ENCODE data around the gene CHDH. TPM values are rescaled to one million over a fixed set of nuclear protein-coding genes. Genes with fewer than 3 reads are reported as not detected.

The CHDH gene
- total and polyA plus RNA-seq, 2 donors (not counting 1 experiment from before 2014, with no cell fraction given) = 0.03 to 0.37 TPM

- intact Hi-C loops (cut with micrococcal nuclease) = no loop called here
- Mint-ChIP-seq H3K4me1 (no peaks in the 10 kb centered on the region), H3K27me3 (peaks cover 2% of the 10 kb centered on the region), H3K4me3 (no peak overlapping the region), H3K27ac (no peak overlapping the region), H3K9me3 (ENCODE audit: insufficient read depth) (no peaks in the 10 kb centered on the region)
- no peaks in the 10 kb centered on the region for H3K79me2 ChIP-seq (ENCODE audit: control insufficient read depth, insufficient read depth, low read length)
- H3K4me2 ChIP-seq (replicated peaks; ENCODE audit: low read depth, low read length, poor library complexity, severe bottlenecking) = no peak overlapping the region
- CTCF ChIA-PET = no interaction called here
- no peaks in the 10 kb centered on the region for H3K9me3 ChIP-seq (ENCODE audit: control extremely low read depth in 1 of 3, control insufficient read depth in 2 of 3, insufficient read depth in 1 of 3, low read length in 2 of 3)
- no peaks in the 10 kb centered on the region for H3K4me1 ChIP-seq (ENCODE audit: control insufficient read depth in 2 of 2, insufficient read depth in 2 of 2, low read length in 2 of 2)
- DNase-seq = no peak
- H3K36me3 ChIP-seq (replicated peaks in 1 of 2; ENCODE audit: control extremely low read depth in 1 of 2, control insufficient read depth in 1 of 2, extremely low read depth in 1 of 2, insufficient read depth in 2 of 2, low read length in 1 of 2) = no peaks in the 10 kb centered on the region
- POLR2A ChIA-PET = no interaction called here
- no peak overlapping the region for H2AFZ ChIP-seq (ENCODE audit: insufficient read depth, low read depth, low read length, poor library complexity, severe bottlenecking)
- no peaks in the 10 kb centered on the region for H4K20me1 ChIP-seq (ENCODE audit: control insufficient read depth, insufficient read depth, low read length, poor library complexity, severe bottlenecking)
- H3K9ac ChIP-seq (ENCODE audit: low read length) = no peak overlapping the region
- no peak for ATAC-seq (ENCODE audit: low read depth)
- H3K27me3 ChIP-seq (replicated peaks in 1 of 4; ENCODE audit: control extremely low read depth in 1 of 4, control insufficient read depth in 3 of 4, insufficient read depth in 4 of 4, low read length in 3 of 4) = no peaks in the 10 kb centered on the region
- no peak overlapping the region for H3K27ac ChIP-seq (ENCODE audit: low read length in 2 of 2)
- TF ChIP-seq CTCF (IDR thresholded peaks at IDR 0.05) (no peak), EZH2 (IDR thresholded peaks at IDR 0.05; ENCODE audit: borderline replicate concordance, insufficient read depth, low read depth, low read length, poor library complexity, severe bottlenecking) (no peak)
- H3K4me3 ChIP-seq (ENCODE audit: control extremely low read depth in 1 of 5, extremely low read depth in 1 of 5, insufficient read depth in 1 of 5, low read depth in 2 of 5, low read length in 4 of 5) = no peak overlapping the region
- 92% methylated on average over 7 of the region's 10 CpGs for WGBS (ENCODE audit: insufficient coverage)
Measured at GRCh38 chr3:53806182-53807116, 39.8 kb downstream of the CHDH start.

DNA sequence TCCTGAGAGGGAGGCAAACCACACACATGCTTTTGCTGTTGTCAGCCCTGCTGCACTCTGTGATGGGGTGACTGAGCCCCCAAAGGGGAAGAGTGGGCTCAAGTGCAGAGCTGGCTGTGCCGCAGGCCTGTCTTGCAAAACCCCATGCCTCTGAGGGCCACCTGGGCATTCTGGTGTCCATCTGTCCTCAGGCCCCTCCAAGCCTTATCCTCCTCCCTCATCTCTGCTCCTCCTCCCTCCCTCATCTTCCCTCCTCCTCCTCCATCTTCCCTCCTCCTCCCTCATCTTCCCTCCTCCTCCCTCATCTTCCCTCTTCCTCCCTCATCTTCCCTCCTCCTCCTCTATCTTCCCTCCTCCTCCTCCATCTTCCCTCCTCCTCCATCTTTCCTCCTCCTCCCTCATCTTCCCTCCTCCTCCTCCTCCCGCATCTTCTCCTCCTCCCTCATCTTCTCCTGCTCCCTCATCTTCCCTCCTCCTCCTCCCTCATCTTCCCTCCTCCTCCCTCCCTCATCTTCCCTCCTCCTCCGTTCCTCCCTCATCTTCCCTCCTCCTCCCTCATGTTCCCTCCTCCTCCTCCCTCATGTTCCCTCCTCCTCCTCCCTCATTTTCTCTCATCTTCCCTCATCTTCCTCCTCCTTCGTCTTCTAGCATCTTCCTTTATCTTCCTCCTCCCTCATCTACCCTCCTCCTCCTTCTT lies 40.6 kb downstream of the CHDH start:
- Histone ChIP-seq H3K79me2 (ENCODE audit: control insufficient read depth, insufficient read depth, low read length) (no peaks in the 10 kb centered on the region), H3K27ac (ENCODE audit: low read length in 2 of 2) (no peak overlapping the region), H3K4me3 (ENCODE audit: control extremely low read depth in 1 of 5, extremely low read depth in 1 of 5, insufficient read depth in 1 of 5, low read depth in 2 of 5, low read length in 4 of 5) (no peak overlapping the region), H2AFZ (ENCODE audit: insufficient read depth, low read depth, low read length, poor library complexity, severe bottlenecking) (no peak overlapping the region), H3K4me2 (replicated peaks; ENCODE audit: low read depth, low read length, poor library complexity, severe bottlenecking) (no peak overlapping the region), H3K4me1 (ENCODE audit: control insufficient read depth in 2 of 2, insufficient read depth in 2 of 2, low read length in 2 of 2) (no peaks in the 10 kb centered on the region), H3K9ac (ENCODE audit: low read length) (no peak overlapping the region), H3K27me3 (replicated peaks in 1 of 4; ENCODE audit: control extremely low read depth in 1 of 4, control insufficient read depth in 3 of 4, insufficient read depth in 4 of 4, low read length in 3 of 4) (no peaks in the 10 kb centered on the region), H4K20me1 (ENCODE audit: control insufficient read depth, insufficient read depth, low read length, poor library complexity, severe bottlenecking) (no peaks in the 10 kb centered on the region), H3K36me3 (replicated peaks in 1 of 2; ENCODE audit: control extremely low read depth in 1 of 2, control insufficient read depth in 1 of 2, extremely low read depth in 1 of 2, insufficient read depth in 2 of 2, low read length in 1 of 2) (no peaks in the 10 kb centered on the region), H3K9me3 (ENCODE audit: control extremely low read depth in 1 of 3, control insufficient read depth in 2 of 3, insufficient read depth in 1 of 3, low read length in 2 of 3) (no peaks in the 10 kb centered on the region)
- TF ChIP-seq EZH2 (IDR thresholded peaks at IDR 0.05; ENCODE audit: borderline replicate concordance, insufficient read depth, low read depth, low read length, poor library complexity, severe bottlenecking) = no peak
- TF ChIP-seq CTCF (IDR thresholded peaks at IDR 0.05) = no peak
- H3K9me3 Mint-ChIP-seq (ENCODE audit: insufficient read depth) = no peaks in the 10 kb centered on the region
- H3K27ac Mint-ChIP-seq = no peak overlapping the region
- ATAC-seq (ENCODE audit: low read depth) (no peak), DNase-seq (no peak)
- POLR2A ChIA-PET = no interaction called here
- intact Hi-C loops (cut with micrococcal nuclease) = no loop called here
- H3K4me3 Mint-ChIP-seq = no peak overlapping the region
- no peaks in the 10 kb centered on the region for H3K4me1 Mint-ChIP-seq
- peaks cover 2% of the 10 kb centered on the region for H3K27me3 Mint-ChIP-seq
- CTCF ChIA-PET = no interaction called here
- 81% methylated on average over 3 of the region's 4 CpGs for WGBS (ENCODE audit: insufficient coverage)

All from B cell (primary cell).